HL-60 (cell line): ENCODE results near the gene CRIP3.

Experiments
- CTCF ChIP-seq: IDR thresholded peaks from one replicate; pipeline ENCODE4 v1.5.1; 2011; ENCODE audit warnings: low read length, control low read depth, inconsistent platforms; ENCODE audit not compliant: insufficient read depth
- GABPA ChIP-seq: IDR thresholded peaks from 2 replicates; pipeline ENCODE4 v1.6.1; 2012; ENCODE audit warnings: low read depth
- POLR2AphosphoS5 ChIP-seq: IDR thresholded peaks from 2 replicates; pipeline ENCODE4 v1.6.1; 2012; ENCODE audit warnings: low read depth

GRCh38 chr6:43318011-43318410 is 9.4 kb upstream of the CRIP3 start:
- no peak for TF ChIP-seq CTCF
- TF ChIP-seq POLR2AphosphoS5: no peak
- TF ChIP-seq GABPA: no peak
